NCI-H748 treated with DMSO at 0.1 percent for 48 hours (cell line): ENCODE results near the gene ABHD16A.

Source experiments
- DNase-seq: peaks from one replicate; lab custom pipeline; 2025; lab: John Stamatoyannopoulos, UW

ABHD16A gene

DNA sequence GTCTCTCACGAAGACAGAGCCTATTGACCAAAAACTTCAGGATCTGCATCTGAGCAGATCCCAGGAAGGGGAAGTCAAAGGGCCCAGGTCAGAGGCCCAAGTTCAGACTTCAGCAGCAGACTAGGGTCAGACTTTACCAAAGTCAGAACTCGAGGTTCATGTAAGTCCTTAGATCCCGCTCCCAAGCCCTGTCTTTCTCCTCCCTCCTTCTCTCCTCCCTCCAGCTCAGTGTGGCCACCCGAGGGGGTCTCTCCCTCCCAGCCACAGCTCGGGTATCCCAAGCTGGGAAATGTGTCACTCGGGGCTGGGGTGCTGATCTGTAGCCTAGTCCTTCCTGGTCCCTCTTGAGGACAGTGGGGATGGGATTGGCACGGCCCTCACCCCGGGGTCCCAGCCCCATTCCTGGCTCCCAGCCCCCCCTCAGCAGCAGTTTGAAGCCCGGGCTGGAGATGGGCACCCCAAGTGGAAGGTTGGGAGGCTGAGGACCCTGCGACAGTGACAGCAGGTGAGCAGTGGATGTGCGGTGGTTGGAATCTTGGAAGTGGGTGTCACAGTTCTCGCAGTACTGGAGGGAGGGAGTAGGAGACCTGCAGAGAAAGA is 40.9 kb downstream of the ABHD16A start:
- no peak for DNase-seq

DNA sequence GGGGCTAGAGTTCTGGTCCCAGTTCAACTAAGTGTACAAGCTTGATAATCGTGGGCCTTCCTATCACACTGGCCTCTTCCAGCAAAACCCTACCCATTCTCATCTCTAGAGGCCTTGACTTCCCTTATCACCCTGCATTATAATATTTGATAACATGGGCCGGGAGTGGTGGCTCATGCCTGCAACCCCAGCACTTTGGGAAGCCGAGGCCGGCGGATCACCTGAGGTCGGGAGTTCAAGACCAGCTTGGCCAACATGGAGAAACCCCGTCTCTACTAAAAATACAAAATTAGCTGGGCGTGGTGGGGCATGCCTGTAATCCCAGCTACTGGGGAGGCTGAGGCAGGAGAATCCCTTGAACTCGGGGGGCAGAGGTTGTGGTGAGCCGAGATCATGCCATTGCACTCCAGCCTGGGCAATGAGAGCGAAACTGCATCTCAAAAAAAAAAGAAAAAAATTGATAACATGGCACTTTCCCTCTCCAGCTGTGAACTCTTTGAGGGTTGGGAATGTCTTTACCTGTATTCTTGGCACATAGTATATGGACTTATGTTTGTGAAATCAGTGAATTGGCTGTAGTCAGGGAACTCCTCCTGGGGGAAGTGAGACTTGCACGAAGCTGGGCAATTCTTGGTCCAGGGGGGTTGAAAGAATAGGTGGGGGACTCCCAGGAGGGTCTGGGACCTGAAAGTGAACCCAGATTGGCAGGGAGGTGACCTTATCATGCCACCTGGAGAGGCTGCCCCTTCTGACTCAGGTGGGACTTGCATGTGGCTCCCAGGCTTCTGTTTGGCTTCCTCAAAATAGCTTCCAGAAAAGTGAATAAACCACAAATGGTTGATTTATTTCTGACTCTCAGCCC is 41.6 kb downstream of the ABHD16A start:
- no peak for DNase-seq

DNA sequence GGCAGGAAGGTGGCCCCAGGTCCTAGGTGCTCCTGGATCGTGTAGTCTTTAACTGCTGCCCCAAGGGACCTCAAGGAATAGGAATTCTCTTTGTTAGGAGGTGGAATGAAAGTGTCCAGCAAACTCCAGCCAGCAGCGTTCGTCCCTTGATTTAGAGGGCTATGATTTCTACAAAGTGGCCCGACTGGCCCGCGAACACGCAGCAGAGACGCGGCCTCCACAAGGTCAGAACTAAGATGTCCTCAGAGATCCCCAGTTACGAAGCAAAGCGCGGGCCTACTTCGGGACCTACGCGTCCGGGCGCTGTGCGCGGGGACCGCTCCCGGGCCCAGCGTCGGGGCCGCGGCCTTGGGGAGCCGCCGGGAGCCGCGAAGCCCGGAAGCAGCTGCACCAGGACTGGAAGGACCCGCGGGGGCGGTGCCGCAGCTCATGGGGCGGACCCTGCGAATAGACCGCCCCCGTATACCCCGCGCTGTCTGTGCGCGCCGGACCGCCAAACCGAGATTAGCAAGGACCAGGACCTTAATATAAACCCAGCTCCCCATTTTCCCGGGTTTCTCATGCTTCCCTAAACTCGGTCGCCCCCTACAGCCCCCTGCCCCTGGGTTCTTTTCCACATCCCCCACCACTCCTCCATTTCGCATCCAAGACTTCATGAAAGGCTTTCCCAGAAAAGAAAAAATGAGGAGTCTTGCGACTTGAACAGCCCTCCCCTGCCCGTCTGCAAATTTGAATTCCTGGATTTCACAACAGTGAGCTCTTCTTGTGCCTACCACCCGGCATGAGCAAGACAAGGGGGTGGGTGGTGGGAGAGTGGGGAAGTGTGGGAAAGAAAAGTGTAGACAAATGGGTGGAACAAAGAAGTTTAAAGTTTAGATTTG is 42.5 kb downstream of the ABHD16A start, which contains the start of gene C6orf47:
TSS of gene C6orf47 (minus strand) at position 398 of the 881 bp plus-strand sequence. CDS start 831 bp downstream, outside the sequence.
- DNase-seq, result peak; percentile 76

DNA sequence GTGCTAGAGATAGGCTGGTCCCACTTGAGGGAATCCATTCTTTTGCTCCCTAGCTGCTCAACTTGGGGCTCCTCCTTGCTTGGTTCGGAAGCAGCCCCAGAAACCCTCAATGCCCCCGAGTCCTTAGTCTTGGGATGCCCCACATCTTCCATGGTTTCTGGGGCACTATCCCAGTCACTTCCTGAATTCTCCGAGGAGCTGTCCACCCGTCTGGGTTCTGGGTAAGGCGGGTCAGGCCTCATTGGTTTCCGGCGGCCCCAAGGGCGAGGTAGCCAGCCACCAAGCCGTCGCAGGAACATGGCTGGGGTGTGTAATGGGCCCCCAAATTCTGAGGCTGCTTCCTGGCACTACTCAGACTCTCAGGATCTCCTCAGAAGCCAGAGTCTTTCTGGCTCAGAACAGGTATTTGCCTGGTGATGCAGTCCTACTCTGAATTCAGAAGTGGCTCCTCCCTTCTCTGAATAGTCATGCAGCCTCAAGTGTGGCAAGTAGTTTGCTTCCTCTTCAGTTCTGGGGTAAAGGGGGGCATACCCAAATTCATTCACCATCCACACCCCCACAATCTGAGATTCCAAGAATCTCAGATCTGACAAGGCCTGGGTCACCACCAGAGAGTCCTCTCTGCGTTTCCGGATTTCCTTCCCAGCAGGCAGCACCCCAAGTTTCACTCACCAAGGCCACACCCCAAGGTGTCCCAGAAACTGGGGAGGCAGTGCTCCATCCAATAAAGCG is 43.3 kb downstream of the ABHD16A start:
- DNase-seq, result no peak

DNA sequence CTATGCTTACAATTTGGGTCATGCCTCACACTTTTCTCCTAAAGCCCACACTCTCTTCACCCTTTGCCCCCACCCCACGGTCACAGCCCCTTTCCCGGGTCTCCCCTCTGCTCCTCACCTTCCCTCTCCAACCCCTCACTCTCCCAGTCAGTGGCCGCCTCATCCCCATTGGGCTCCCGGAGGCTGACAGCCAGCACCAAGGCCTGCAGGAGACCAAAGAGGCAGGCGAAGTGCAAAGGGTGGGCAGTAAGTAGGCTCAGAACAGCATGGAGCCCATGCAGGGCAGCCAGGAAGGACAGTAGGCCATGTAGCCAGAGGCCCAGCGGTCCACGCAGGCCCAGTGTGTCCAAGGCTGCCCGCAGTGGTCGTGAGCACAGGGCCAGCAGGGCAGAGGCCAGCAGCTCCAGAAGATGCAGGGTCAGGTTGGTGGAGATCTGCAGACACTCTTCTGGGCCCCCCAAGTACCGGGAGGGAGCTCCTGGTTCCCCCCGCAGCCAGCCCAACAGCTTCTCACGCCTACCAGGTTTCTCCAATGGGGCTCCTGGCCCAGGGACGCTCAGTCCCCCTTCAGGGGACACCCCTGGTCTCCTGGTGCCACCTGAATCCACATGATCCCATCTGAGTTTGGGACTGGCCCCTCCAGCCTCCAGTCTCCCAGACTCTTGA is 44.0 kb downstream of the ABHD16A start:
- DNase-seq, result no peak

DNA sequence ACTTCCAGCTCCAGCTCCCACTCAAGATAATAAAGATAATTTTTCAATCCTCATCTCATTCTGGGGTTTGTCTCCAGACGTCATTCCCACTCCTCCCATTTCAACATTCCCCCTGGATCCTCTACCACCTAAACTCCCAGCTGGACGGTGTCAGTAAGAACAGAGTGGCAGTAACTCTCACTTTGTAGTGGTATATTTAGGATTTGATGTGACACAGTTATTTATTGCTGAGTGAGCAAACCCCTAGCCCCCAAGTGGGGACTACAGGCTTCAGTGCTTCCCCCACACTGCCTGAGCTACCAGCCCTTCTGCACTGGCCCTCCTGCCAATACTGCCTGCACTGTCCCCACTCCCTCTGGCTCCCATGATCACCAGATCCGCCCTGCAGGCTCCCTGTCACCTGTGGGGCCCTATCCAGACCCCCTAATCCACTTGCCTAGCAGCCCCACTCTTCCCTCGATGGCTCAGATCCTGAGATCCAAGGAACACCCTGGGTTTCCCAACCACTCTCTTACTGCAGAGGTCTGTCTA is 44.9 kb downstream of the ABHD16A start:
- DNase-seq, result no peak

DNA sequence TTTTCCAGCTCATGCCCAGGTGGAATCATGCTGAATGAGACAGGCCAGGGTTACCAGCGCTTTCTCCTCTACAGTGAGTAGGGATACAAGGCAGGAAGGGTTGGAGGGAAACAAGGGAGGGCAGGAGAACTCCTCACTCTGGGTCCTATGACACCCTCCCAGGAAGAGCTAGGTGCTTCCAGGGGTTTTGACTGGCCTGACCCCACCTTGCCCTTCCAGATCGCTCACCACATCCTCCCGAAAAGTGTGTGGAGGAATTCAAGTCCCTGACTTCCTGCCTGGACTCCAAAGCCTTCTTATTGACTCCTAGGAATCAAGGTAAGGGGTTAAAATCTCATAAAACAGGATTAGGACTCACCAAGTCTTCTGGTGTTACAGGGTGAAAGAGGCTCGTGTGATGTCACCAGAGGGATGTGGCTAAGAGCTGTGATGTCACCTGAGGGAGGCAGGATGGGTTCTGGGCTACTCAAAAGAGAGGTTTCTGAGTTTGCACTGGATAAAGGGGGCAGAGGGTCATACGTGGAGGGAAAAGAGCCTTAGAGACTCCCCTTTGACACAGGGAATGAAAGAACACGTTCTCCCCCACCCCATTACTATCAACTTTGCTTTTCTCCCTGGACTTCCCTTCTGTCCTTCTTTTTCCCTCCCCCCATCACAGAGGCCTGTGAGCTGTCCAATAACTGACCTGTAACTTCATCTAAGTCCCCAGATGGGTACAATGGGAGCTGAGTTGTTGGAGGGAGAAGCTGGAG is 45.5 kb downstream of the ABHD16A start:
- DNase-seq, result no peak

DNA sequence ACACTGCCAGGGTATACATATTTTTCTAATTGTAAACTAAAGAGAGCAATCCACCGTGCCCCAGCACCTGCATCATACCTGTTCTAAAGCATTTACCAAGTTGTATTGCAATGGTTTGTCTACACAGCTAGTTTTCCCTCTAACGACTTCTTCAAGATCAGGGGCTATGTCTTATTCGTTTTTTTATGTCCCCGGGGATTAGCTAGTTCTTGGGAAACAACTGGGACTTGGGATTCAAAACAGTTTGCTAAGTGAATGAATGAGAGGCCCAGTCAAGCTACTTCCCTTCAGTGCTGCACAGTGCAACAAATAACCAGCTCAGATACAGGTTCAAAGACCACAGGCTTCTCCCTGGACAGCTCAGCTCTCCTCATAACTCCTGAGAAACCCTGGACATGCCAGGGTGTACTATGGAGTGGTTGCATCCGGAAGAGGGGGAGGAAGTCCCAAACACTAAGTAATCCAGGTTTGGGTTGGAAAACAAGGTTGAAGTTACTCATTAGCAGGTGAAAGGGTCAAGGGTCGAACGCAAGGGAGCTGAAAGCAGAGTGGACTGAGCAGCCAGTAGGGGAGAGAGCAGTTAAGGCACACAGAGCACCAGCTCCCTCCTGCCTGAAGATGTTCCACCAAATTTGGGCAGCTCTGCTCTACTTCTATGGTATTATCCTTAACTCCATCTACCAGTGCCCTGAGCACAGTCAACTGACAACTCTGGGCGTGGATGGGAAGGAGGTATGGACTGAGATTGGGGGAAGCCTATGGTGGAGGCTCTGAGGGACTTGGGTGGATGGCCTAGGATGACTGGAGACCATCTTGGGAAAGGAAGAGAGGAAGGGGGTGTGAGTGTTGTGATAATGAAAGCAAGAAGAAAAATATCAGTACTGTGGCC is 47.5 kb downstream of the ABHD16A start, which contains the start of gene APOM:
TSS of gene APOM (plus strand) at position 546 of the 889 bp plus-strand sequence. CDS start at position 619, 73 bp downstream.
- no peak for DNase-seq

DNA sequence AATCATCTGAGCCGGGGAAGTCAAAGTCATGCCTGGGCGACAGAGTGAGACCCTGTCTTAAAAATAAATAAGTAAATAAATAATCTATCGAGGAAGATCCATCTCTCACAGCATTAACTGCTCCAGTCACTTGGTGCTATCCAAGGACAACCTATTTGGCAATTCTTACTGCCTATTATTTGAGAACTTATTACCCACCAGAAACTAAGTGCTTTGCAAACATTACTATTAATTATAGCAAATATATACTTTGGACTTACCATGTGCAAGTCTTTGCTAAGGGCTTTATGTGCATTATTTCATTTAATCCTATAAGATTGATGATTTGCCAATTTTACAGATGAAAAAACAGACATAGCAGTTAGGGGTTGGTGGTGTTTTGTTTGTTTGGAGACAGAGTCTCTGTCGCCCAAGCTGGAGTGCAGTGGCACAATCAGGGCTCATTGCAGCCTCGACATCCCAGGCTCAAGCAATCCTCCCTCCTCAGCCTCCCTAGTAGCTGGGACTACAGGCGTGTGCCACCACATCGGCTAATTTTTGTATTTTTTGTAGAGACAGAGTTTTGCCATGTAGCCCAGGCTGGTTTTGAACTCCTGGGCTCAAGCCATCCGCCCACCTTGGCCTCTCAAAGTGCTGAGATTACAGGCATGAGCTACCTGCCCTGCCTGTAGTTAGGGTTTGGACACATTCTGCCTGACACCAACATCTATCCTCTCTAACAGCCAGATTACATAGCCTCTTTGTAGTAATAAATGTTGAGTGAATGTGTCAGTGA is 48.4 kb downstream of the ABHD16A start:
- DNase-seq, result no peak

DNA sequence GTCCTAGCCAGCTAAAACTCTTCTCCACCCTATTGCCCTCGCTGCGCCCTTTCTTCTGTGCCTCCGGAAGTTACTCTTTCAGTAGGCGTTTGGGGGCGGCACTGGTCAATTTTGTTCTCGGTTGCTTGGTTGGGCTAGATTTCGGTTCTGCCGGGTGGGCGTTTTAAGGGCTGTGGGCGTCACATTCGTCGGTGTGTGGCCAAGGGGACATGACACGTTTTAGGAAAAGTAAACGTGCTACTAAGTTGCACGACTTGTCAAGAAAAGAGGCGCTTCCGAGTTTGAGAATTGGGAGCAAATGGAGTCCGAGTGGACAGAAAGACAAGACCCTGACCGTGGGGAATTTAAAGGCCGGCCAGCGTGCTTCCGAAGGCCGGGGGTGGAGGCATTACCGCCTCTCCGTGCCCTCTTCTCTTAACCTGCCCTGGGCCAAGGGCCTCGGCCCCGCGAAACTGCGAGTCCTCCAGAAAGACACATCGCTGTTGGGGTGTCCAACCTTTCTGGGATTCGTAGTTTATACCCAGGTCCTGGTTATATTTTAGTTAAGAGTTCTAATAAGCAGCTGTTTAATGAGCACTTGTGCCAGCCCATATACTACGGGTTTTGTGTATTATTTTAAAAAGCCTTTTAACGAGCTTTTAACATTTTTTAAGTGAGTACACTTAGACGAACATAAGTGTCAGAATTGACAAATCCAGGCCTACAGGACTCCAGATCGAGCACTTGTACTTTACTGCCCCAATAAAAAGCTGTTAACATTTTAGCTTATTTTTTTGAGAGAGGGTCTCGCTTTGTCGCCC is 50.0 kb downstream of the ABHD16A start:
- no peak for DNase-seq

DNA sequence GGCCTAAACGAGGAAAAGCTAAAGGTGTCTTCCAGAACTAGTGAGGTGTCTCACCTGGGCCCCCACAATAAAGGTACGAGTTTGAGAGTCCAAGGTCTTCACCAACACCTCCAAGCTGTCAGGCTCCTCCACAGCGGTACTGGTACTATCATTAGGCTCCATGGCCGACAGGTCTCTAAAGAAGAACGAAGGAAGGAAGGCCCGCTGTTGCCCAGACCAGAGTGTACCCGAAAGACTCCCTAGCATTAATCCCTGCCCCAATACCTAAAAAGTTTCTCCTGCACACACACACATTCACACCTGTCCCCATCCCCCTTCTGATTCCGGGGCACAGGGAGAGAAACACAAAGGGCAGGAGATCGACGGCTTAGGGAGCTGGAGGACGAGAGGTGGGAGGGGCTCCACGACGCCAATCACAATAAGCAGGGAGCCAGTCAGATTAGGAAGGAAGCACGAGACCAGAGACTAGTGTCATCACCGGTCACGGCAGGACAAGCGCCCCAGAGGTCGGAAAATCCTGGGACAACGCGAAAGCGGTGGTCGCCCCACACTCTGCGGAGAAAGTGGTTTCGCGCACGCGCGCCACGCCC is 51.4 kb downstream of the ABHD16A start:
- DNase-seq, result peak; percentile 85

DNA sequence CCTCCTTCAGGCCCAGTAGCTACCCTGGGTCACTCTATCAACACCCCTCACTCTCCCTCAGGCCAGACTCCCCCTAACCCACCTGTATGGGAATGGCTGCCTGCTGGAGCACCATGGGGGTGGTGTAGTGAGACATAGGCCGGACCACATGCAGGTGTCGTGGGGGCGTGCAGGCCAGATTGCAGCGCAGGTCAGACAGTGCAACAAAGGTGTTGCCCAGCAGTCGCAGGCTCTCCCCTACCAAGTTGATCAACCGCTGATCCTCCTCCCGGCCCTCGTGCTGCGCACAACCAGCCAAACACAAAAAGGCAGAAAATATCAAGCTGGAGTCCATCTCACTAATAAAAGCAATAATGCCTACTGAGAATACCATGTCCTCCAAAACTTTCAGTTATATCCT is 57.8 kb downstream of the ABHD16A start:
- no peak for DNase-seq

DNA sequence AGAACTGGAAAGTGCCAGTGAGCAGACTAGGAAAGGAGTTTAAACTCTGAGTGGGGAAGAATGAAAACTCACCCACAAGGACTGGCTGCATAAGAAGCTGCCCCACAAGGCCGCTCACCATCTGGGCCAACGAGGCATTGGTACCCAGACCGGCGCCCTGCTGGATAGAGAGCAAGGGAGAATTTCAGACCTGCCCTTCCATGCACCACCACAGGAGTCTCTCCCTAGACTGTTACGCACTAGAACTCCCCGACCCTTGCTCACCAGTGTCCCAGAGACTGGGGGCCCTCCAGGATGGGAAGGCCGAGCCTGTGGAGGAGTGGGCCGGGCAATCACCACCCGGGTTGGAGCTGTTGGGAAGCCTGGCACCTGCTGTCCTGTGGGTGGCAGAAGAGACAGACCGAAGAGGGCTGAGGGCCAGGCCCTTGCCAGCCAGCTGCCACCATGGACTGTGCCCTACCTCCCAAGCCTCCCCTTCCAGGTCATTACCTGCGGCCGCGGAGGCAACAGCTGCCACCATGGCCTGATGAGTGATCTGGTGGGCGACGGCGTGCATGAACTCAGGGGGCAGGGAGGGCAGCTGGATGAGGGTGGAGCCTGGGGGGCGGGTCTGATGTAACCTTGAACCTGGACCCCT is 59.2 kb downstream of the ABHD16A start:
- DNase-seq, result no peak

DNA sequence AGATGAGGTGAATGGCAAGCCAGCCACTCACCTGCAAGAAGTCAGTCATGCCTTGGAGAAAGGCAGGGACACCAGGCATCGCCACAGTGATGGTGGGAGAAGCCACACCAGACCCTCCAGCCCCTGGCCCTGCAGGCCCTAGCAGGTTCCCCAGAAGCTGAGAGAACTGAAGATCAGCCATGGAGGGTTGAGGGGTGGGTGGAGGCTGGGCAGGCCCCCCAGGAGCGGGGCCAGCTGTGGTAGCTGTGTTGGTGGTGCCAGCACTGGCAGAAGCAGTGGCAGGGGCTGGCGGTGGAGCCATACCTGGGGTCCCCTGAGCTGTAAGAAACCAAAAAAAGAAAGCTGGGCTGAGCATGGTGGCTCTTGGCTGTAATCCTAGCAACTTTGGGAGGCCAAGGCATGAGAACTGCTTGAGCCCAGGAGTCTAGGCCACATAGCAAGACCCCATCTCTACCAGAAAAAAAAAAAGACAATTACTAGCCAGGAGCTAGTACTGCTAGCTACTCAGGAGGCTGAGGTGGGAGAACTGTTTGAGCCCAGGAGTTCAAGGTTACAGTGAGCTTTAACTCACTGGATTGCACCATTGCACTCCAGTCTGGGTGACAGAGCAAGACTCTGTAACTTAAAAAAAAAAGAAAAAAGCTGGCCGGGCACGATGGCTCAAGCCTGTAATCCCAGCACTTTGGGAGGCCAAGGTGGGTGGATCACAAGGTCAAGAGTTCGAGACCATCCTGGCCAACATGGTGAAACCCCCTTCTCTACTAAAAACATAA is 60.1 kb downstream of the ABHD16A start:
- DNase-seq, result no peak

DNA sequence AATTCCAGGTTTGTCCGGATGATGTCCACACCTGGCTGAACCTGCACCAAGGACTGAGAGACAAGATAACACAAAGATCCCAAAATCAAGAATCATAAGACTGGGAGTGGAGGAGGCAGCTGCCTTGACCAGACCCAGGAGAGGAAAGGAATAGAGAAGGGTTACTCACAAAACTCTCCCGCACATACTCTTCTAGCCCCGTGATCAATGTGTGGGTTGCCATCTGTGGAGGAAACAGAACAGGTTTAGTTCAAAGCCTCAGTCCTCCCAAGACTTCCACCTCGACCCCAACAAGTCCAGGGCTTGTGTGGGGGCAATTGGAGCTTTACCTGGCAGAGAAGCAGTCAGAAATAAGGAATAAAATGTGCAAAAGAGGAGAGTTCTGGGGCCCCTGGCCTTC is 61.8 kb downstream of the ABHD16A start:
- no peak for DNase-seq

DNA sequence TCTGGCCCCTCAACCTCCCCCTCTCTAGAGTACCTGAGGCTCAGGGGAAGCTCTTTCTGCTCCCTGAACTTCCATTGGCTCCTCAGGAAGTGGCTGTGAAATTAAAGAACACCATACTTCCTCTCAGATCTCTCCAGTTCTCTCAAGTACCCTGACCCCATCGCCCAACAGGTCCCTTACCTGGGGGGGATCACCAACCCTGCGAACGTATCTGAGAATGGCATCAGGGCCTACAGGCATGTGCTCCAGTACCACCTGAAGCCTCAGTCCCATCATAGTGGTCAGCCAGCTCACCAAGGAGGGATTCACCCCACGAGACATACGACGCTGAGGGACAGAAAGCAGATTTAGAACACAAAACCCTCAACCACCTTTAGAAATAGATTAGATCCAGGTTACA is 62.5 kb downstream of the ABHD16A start:
- no peak for DNase-seq
